Suppressor macrophage (primary cell): Measurements from ENCODE around the gene B4GALT4.
A peak's percentile ranks its signal among the peaks of the same experiment; 100 is the strongest.

Experiments
- DNase-seq, 4 experiments: peaks; one replicate each; pipeline ENCODE4 v3.0.0-alpha.2; 2020 to 2022

Gene B4GALT4

GRCh38 chr3:119236756-119237155 is 3.9 kb downstream of the B4GALT4 start:
- peak in 3 of 4 experiments; percentile 25 to 33 (median 29) for DNase-seq

DNA sequence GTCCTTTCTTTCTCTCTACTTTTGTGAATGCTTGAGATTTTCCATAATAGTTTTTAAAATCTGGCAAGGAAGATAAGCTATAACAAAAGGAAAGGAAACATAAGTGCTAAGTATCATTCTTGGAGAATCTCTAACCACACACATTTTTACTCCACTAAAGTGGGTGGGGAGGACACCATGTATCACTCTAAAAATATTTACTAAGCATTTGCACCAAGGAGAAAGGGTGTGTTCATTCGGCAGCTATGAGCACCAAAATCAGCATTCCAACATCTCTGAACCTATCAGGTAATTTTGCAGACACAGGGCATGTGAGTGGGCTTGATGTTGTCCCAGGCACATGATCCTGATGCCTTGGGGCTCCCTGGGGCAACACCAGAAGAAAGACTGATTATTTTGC is 5.5 kb downstream of the B4GALT4 start:
- no peak for DNase-seq

GRCh38 chr3:119234610-119235009 is 6.1 kb downstream of the B4GALT4 start:
- no peak for DNase-seq

- DNase-seq = no peak
Observed at GRCh38 chr3:119230745-119231144, 9.9 kb downstream of the B4GALT4 start.

- no peak for DNase-seq
Observed at GRCh38 chr3:119230071-119230470, 10.6 kb downstream of the B4GALT4 start.

DNA sequence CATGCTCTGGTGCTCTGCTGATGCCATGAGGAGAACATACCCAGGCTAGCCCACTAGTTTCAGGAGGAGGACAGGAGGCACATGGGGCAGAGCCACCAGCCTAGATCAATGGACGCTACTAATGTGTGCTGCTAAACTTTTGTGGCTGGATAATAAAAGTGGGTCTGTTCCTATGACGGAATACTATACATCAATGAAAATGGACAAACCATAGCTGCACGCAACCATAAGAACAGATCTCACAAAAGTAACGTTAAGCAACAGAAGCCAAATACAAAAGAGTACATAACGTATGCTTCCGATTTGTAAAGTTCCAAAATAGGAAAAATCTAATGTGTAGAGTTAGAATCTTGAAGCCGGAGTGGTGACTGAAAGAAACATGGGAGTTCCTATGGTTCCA is 11.5 kb downstream of the B4GALT4 start:
- DNase-seq = no peak

GRCh38 chr3:119228373-119229145 is 12.1 kb downstream of the B4GALT4 start:
- no peak for DNase-seq

- no peak for DNase-seq
Observed at GRCh38 chr3:119227070-119227850, 13.4 kb downstream of the B4GALT4 start.

GRCh38 chr3:119225121-119225520 is 15.6 kb downstream of the B4GALT4 start:
- DNase-seq = no peak

DNA sequence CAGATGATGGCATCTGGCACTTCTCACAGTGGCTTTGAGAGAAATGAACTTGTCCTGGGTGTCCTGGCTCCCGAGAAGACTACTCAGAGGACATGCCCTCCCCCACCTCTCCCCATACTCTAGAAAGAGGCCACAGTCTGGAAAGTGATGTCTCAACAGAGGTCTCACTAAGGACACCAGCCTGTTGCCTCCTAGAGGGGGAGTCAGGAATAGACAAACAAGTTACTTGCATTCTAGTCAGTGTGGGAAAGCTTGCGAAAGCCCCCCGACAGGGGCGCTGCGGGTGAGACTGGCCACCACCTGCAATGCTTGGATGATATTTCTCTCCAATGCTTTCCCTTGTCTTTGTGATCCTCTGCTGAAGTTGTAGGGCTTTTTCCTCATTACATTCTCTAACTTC is 17.2 kb downstream of the B4GALT4 start:
- no peak for DNase-seq

DNA sequence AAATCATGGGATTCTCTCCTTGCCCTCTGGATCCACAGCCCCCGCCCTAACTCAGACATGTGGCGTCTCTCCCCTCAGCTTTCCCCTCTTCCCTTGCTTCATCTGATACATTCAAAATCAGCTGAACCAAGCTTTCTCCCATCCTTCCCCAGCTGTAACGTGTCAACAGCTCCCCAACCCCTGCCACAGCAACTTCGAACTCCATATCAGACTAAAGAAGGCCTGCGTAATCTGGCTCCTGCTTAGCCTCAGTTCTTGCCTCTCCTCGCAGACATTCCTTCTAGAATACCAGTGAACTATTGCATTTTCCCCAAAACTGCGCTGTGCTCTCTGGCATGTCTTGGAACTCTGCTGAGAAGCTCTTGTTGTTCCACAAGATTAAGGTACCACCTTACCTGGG is 18.3 kb downstream of the B4GALT4 start:
- DNase-seq = no peak

- DNase-seq = no peak
Observed at GRCh38 chr3:119221779-119222320, 18.8 kb downstream of the B4GALT4 start.

DNA sequence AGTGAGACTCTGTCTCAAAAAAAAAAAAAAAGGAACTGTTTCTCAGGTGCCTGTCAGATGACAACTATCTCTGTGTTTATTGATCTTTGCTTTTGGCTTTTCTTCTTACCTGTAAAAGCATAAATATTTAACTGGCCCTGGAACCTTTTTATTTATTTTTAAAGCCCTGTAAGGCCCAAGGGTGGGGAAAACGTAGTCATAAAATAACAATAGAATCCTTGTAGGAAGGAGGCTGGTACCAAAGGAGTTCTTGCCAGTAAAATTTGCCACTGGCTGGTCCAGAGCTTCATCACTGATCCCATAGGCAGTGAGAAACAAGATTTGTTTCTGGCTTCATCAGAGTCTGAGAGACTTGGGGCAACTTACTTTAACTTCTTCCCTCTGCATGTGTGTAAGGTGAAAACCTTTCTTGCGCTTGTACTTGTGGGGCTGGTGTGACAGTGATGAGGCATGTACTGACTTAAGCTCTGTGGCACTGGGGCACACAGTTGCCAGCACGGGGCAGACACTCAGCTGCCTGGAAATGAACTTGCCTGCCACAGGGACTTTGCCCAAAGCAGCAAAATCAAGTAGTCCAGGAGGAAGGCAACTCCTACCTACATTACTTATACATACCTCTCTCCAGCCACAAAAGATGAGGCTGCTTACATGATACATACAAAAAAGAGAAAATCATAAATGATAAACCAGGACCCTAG is 19.6 kb downstream of the B4GALT4 start:
- DNase-seq = no peak

DNA sequence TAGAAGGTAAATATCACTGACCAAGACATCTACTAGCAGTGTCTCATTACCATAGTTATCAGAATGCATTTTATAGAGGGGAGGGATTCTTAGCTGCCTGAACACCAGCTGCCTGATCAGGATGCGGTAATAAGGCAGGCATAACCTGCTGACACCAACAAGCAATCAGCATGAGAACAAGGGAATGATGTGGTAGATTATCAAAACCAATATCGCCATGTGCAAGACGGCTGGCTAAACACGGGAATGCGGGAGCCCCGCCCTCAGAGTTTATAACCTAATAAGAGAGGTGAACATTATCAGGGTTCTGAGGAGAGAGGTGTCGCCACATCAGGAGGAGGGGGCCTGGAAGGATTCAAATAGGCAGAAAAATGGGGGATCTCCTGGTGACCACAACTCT is 20.5 kb downstream of the B4GALT4 start:
- DNase-seq = no peak

DNA sequence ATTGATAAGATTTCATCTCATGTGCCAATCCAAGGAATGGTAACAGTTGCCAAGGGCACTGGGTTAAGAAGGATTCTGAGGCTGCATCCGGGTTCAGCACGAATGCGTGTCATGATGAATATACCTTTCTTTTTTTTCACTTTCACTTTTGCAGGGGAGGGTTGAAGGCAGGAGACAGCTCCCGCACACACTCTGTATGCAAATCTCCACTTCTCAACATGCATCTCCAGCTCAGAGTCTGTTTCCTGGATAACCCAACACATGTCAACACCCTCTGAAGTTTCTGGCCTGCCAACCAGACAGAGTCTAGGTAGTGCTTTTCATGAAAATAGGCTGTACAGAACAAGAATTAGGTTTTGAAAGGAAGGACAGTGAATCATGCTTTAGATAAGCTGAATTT is 21.6 kb downstream of the B4GALT4 start:
- DNase-seq = no peak

DNA sequence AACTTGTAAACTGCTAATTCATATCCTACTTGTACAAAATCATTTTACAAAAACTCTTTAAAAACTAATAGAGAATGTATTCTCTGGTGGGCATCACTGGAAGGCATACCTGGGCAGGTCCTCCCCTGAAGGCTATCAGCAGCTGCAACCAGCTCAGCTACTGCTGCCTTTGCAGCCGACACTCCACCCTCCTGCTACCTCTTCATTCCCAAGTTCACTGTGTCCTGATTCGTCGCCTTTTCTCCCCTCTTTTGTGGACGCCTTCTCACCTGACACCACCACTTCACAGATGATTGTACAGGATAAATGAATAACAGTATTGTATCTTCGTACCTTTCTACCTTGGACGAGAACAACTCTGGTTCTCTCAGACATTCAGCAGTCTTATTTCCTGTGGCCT is 28.9 kb downstream of the B4GALT4 start:
- DNase-seq = no peak

DNA sequence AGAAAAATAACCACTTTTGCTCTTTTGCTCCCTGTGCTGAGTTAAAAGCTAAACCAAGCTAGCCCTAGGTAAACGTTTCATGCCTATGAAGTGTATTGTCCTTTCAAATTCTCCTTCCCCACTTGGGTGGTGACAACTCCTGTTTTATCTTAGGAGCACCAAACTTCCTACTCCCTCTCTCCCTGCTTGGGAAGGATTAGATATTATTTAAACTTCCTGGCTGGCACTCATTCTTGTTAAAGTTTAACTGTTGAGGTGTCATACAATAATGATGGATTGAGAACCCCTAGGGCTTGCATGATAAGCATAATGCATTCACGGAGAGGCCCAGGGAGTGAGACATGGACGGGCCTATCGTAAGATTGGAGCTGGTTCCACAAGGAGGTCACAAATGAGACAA is 29.5 kb downstream of the B4GALT4 start:
- no peak for DNase-seq

GRCh38 chr3:119207512-119207875 is 33.2 kb downstream of the B4GALT4 start:
- DNase-seq = no peak

- DNase-seq = no peak
Observed at GRCh38 chr3:119206611-119207511, 33.8 kb downstream of the B4GALT4 start.

- DNase-seq = peak in 1 of 4 experiments; percentile 3
Observed at GRCh38 chr3:119205685-119206084, 35.0 kb downstream of the B4GALT4 start.

- DNase-seq = no peak
Observed at GRCh38 chr3:119205209-119205608, 35.5 kb downstream of the B4GALT4 start.

DNA sequence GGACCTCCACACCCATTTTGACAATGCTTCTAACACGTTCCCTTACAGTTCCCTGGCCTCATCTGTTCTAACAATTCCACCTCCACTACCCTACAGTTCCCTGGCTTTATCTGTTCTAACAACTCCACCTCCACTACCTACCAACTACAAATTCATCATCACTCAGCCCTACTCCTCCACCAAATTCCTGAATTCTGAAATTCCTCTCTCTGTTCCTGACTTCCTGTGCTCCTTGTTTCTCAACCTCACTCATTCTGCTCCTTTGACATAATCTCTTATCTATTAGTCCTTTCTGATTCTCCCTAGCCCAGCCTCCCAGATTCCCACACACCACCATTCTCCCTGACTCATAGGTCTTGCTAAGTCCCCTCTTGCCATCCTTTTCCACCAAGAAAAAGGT is 44.8 kb downstream of the B4GALT4 start:
- DNase-seq = no peak
